Stimulated activated CD4-positive, alpha-beta T cell treated with anti-CD3 and anti-CD28 coated beads, Interleukin-15, amount 100 ng/mL, for 1 hour (primary cell): Measurements from ENCODE around the gene SPTLC3.

Source experiments
- DNase-seq, 2 donors: peaks; one replicate each; pipeline ENCODE4 v3.0.0-alpha.2; 2020; ENCODE audit warnings: low read depth in 1 of 2, low spot score in 1 of 2

The SPTLC3 gene

DNA sequence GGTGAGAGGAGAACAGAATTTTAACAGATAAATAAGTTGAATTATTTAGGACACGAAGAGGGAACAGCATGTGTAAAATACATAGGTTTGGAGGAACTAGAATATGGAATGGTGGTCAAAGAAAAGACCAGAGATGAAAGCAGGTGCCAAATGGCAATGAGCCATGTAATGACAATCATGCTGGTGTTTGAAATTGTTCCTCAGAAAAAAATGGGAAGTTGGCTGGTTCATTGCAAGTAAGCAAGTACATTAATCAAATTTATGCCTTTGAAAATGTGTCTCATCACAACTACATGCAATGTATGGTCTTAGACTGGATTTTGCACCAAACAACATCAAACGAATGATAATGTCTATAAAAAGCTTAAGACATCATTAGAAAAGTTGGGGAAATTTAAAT lies 83.3 kb downstream of the SPTLC3 start:
- no peak for DNase-seq

DNA sequence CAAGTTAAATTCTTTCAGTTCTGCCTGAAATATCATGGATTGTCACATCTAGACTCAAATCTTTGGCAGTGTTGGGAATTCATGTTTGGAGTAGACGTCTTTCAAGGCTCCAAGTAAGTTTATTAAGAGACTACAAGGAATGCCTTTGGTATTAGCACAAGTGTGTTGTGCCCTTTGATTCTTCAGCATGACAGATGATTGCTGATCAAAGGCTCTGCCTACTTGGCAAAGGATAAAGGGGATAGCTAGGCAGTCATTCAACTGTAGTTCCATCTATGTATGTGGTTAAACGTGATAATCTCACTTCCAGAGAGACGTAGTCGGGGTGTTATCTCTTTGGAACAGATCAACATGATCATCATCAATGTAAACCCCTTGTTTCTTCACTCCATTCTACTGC lies 86.2 kb downstream of the SPTLC3 start:
- no peak for DNase-seq

DNA sequence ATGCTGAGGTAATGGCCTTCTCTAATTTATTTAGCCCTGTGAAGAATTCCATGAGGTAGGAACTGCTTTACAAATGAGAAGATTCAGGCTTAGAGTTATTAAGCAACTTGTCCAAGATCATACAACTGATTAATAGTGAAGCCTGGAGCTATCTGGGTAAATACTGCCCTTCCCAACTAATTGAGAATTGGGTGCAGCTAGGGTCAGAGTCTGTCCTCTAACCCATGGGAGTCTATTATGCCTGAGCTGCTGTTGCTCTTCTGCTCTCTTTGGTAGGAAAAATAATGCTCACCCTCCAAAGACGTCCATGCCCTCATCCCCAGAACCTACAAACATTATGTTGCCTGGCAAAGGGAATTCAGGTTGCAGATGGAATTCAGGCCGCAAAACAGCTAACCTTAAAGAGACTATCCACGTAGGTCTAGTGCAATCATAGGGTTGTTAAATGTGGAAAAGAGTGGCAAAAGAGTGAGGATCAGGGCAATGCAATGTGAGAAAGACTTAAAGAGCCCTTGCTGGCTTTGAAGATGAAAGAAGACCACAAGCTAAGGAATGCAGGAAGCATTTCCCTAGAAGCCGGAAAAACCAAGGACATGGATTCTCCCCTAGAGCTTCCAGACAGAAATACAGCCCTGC lies 90.1 kb downstream of the SPTLC3 start:
- DNase-seq, result no peak

DNA sequence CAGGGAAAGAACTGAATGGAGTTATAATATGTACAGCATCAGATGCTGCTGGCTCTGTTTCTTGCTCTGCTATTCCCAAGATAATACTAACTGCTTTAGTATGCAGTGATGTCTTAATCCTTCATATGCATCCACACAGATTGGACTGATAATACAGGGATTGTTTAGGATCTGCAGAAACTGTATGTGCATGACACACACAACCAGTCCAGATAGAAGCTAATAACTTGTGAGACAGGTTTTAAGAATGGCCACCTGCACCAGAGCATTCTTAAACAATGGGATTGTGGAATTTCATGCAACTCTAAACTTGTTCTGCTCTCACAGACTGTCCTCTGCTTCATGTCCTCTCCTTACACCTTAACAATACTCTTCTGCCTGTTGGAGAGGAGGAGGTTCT lies 90.9 kb downstream of the SPTLC3 start:
- no peak for DNase-seq

DNA sequence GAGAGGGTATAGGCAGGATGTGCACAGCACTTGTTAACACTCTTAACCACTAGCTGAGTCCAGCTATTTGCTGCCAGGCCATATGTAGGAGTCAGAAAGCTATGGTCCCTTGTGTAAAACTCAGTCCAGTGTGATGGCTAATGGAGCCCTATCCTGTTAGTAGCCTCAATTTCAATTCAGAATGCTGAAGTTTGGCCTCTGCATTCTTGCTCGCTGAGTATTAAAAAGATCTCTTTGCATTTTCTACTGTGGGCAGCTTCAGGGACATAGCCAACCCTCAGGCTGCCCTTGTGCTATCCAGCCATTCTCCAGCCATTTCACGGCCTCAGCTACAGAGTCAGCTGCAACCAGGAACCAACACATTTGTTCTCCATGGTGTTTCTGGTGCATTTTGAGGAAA lies 92.5 kb downstream of the SPTLC3 start:
- DNase-seq, result no peak

DNA sequence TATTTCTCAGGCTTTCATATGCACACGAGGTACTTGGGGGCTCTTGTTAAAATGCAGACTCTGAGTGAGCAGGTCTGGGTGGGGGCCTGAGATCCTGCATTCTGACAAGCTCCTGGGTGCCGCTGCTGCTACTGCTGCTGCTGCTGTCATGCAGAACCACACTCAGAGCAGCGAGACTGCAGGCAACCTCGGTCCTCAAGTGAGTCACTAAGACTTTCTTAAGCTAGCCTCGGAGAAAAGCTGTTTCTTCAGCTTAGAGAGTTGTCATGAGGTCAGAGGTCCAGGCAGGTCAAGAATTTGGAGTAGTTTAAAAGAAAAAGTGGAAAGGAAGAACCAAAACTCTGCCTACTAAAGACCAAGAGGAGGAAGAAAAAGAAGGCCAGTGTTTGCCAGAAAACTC lies 92.9 kb downstream of the SPTLC3 start:
- no peak for DNase-seq

DNA sequence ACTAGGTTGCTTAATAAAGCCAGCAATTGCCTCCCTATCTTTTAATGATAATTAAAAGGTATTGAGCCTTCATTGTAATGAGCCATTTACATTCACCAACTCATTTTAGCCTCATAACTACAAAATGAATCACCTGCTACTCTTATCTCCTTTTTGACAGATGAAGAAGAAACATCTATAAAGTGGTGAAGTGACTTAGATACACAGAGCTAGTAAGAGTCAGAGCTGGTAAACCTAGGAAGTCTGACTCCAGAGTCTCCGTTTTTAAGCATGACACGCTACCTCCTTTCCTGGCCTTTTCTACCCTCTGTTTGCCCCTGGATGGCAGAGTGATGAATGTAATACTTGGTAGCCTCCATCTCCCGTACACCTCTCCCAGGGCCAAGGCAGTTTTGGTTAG lies 93.5 kb downstream of the SPTLC3 start:
- no peak for DNase-seq

DNA sequence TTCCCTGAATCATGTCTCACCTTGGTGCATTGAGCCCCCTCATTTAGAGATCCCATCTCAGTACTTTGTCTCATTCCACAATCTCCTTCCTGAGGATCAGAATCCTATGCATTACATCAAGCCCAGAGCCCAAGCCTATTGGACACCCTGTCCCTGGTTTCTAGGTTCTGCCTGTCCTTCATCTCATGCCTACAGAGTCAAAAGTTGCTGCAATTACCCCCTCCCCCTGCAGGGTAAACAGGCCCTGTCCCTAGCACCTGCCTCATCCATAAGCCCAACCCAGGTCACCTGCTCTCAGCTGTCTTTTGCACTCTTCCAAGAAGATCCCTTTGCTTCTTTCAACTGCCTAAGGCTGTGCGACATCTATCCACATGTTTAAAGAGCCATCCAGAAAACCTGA lies 93.9 kb downstream of the SPTLC3 start:
- DNase-seq, result no peak

DNA sequence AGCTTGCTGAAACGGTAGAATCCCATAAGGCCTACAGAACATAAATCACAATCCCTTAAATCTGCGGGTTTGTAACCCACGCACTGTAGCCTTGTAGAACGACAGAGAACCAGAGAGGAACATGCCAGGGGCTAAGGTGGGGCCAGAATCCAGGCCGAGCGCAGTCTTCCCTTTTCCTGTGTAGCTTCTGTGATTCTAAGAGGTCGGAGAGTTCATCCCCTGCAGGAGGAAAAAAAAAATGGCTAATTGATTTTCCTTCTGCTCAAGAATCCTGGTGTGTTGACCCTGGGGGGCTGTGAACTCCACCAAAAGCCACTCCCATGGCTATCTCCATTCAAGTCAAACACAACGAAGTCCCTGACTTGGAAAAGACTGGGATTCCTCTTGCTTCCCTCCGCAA lies 96.3 kb downstream of the SPTLC3 start:
- DNase-seq, result no peak

DNA sequence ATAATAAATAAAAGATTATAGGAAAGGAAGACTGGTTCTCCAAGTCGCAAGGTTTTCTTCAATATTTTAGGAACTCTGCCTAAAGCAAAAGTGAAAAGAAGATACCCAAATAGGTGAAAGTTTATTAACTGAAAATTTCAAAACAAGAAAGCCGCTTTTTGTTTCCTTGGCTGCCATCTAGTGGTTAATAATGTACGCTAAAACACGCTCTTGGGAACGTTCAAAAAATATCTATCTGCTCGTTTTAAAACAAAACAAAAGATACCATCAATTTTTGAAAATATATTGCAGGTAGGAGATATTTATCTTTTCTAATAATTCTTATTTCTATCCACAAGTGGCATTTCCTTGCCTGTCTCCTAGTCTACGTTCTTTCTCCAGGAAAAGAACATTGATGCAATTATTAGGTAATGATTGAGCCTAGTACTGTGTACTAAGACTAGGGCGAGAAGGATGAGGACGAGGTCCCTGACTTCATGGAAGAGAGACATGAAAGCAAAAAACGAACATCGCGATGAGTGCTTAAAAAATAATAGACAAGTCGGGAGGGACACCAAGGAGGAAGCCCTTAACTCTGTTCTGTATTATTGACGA lies 97.2 kb downstream of the SPTLC3 start:
- DNase-seq, result no peak

DNA sequence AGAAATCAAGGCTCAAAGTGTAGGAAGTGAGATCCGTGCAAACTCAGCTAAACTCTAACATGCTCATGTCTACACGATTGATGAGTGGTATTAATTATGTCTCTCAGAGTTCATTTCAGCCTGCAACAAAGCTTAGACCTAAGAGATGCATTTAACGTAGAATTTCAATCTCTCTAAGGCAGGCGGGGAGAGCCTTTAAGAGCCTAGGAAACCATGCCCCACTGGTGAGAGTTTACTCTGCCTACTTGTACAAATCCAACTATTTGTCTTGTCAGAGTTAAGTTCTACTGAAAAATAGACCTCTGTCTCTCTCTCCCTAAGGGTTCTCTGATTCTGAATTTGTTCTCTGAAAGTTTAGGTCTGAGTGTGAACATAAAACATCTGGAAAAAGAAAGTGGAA lies 100.9 kb downstream of the SPTLC3 start:
- DNase-seq, result no peak

DNA sequence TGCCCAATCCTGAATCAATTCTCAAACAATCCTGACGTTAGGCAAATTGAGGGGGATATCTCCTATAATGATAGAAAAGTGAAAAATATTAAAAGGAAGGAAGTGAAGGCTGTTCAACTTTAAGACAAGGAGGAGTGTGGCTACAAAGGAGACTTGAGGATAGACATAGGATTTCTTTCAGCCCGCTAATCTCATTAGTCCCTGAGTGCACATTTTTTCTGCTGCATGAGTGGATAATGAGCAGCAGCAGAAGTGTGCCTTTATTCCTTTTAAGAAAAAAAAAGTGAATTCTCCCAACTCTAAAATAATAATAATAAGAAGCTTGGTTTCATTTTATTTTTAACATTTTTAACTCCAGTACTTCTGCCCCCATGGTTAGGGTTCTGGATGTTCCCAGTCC lies 102.0 kb downstream of the SPTLC3 start:
- DNase-seq, result no peak

DNA sequence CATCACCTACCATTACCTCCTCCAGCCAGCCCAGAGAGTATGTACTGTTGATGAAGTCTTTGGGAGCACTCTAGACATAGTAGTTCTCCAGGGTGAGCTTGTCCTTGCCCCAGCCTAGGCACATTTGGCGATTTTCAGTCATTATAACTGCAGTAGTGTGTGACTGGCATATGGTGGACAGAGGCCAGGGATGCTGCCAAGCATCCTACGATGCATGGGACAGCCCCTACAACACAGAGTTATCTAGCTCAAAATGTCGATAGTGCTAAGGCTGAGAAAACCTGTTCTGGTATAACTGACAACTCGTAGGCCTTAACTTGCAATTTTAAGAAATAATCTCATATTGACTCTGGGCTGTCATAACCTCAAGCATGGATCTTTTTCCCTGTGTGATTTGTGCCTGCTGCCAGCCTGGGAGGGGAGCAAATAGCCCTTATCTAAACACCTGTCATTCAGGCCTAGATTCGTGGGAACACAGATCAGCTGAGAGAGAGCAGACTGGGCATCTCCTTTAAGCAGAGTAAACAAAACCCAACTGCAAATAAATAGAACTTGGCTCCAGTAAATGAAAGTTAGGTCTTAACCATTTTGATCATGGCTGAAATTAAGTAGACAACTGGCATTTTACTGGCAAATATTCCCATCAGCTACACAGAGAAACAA lies 102.6 kb downstream of the SPTLC3 start:
- no peak for DNase-seq

DNA sequence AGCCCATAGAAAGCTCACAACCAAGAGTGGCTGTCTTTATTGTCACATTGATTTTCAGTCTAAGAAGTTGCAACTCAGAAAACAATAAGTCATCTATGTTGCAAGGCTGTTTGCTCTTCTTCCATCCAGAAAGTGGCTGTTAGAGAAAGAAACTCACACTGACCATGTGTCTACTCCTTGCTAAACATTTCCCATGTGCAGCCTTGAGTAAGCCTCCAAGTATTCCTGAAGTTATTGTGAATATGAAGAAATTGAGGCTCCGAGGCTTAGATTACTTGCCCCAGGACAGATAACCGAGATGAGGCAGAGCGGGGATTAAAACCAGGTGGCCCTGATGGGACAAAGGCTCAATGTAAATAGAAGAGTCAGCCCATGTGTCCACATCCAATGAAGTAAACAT lies 105.0 kb downstream of the SPTLC3 start:
- DNase-seq, result no peak

DNA sequence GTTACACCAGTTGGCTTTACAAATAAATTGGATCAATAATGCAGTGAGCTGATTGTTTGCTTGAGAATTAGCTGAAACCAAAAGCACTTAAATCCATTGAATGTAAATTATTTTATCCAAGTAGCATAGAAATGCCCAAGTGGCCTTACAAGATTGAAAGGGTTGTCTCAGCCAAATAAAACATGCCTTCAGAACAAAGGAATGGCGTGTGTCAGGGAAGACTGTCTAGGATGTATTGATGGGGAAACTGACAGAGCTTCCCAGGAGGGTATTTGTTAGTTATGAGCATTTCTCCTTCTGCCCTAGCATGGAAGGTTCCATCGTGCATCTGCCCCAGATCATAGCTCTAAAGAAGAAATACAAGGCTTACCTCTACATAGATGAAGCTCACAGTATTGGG lies 108.4 kb downstream of the SPTLC3 start:
- no peak for DNase-seq

DNA sequence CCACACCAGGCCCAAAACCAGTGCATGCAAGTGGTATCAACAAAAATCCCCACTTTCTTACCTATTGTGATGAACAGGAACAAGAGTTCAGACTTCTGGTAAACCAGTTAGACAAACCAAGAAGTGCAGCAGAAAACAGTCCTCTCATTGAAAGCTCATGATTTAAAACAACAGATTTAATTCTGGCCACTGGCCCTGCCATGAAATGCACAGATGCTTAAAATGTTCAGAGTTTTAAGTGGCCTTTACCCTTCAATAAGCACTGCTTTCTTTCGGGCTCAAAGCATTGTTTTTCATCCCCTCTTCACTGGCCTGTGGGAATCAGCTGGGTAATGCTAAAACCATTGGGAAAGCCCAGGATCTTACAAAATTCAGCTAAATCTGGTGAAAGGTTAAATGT lies 109.9 kb downstream of the SPTLC3 start:
- no peak for DNase-seq

DNA sequence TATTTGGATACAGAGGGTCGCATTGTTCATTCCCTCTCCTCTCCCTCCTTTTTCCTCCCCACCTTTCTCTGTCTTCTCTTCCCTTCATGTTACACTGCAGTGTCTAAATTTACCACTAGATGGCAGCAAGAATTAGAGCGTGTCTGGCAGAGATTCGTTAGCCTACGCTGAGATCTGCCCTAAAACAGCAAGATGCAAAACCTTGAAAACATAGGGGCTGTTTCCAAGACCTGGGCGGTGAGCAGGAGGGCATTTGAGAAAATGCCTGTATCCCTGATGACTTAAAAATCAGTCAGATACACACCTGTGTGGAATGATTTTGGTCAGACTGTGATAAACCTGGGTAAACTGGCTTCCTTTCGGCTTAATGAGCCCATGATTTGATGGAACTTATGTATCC lies 110.8 kb downstream of the SPTLC3 start:
- no peak for DNase-seq

DNA sequence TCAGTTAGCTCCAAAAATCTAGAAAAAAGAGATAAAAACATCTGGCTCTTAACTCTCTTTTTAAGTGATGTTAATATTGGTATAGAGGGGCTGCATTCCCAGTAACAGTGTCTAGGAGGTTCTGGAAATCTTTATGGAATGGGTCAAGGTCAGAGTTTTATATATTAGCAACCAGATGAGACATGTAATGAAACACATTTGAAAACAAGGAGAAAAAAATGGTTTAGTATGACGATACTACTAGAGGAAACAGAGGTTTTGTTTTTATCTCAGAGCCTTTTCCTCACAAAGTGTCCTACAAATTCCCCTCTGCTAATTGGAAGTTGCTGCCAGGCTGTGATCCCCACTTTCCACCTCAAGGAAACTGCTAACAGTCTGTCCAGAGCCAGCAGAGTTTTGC lies 111.7 kb downstream of the SPTLC3 start:
- no peak for DNase-seq

DNA sequence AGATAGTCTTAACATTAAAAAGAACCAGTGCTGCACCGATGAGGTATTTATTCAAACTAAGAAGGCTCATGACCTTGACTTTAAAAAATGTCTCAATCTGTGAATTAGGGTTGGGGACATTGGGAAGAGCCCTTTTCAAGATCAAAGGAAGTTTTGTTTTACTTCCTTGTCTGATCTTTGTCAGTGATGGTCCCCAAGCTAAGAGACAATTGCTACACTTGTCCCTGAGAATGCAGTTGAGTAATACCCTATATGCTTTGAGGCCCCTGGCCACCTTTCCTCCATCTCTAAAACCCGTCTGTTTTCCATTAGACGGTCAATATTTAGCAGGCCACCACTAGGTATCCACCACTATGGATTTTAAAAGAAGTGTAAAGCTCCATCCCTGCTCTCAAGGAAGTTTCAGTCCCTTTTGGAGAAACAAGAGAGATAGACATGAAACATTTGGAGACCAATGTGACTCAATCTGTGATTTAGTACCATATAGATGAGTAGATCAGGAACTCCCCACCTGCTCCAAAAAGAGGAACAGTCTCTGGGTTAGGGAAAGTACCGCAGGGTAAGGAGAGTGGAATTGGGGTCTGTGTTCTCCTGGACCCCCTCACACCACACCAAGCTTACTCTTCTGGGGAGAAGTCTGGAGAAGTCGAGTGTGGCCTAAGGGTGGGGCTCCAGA lies 113.2 kb downstream of the SPTLC3 start:
- no peak for DNase-seq

DNA sequence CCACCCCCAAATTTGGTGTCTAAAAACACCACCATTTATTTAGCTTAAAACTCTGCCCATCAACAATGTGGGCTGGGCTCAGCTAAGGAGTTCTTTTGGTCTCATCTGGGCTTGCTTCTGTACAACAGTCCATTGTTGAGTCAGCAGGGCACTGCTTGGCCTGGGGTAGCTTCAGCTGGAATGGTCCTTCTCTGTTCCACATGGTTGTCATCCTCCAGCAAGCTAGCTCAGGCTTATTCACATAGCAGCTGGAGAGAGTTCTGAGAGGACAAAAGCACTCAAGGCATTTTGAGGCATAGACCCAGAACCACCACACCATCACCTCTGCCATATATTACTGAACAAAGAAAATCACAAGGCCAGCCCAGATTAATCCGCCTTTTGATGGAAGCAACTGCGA lies 116.7 kb downstream of the SPTLC3 start:
- no peak for DNase-seq

DNA sequence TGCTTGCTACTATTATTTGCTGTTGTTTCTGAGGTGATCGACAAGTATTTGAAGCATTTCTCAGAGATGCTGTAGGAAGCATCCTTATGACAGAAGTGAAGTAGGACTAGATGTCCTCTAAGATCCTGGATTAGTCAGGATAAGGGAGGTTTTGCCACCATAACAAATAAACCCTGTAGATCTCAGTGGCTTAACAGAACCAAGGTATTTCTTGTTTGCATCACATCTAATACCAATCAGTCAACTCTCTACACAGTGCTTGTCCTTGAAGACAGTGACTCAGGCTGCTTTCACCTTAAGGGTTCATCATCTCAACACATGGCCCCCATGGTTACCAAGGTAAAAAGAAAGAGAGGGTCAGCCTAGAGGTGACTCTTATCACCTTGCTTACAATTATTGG lies 119.4 kb downstream of the SPTLC3 start:
- no peak for DNase-seq

DNA sequence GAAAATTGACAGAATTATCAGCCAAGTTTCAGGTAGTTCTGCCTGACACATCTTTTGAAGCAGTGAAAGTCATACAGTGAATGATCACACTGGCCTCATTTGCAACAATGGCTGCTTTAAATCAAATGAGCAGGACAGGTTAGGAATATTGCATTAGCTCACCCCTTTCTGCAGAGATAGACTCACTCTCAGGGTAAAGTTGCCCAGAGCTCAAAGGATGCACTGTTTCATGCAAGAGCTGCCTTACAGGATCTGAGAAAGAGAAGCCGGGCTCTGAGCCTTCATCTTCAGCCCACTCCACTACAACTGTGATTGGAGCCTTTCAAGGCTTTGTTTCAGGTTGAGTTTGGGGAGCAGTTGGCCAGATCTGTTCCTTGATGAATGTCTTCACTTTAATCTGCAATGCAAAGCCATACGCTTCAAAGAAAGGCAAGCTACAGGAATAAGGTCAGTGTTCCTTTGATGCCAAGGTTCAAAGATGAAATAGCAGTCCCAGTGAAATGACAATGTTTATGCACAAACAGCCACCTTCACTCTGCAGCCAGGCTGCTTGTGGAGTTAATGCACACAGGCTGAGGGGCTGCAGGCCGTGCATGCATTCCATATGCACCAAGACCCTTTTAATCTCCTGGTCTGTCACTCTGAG lies 121.4 kb downstream of the SPTLC3 start:
- DNase-seq, result no peak
